ENCODE measurements around the gene CNOT3. TPM values are rescaled to one million over a fixed set of nuclear protein-coding genes. Genes with fewer than 3 reads are reported as not detected.
A peak's percentile ranks its signal among the peaks of the same experiment; 100 is the strongest.

The CNOT3 gene
- total and polyA plus RNA-seq, 9 of the 15 experiments (the other 6 are each of a cell fraction or from before 2014, with no cell fraction given), result 0.27 to 60.4 (median 9.9) TPM

DNA sequence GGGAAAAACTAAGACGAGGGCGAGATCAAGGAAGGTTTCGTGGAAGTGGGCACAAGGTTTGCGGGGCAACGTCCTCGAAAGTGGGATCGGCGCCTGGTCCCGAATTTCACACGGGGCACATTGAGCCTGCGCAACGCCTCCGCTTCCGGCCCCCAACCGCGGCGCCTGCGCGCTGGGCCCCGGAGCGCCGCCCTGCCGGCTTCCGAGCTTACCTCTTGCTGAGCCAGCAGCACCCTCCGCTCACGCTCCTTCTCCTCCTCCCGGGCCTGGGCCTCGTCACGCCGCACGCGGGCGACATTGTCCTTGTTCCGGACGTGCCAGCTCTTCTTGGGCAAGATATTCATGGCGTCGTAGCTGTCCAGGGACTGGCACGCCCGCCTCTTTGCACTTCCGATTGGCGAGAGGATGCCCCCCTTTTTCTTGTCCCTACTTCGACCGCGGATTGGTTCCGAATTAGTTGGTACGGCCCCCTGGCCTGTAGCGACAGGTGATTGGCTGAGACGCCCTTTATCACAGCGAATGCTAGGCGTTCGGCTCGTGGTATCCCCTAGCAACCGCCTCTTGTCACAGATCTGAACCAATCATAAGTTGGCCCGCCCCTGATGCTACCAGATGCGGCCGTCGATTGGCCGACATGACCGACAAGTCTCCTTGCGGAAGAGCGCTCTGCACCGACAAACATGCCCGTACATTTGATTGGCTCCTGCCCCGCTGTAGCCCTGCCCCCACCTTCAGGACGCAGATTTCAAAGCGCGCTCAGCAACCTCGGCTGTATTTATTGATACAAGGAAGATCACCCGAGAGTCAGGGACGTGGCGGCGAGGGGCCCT is 22.0 kb downstream of the CNOT3 start, which contains the start of gene LENG1 (continued):
- TF ChIP-seq, protein P1, sequence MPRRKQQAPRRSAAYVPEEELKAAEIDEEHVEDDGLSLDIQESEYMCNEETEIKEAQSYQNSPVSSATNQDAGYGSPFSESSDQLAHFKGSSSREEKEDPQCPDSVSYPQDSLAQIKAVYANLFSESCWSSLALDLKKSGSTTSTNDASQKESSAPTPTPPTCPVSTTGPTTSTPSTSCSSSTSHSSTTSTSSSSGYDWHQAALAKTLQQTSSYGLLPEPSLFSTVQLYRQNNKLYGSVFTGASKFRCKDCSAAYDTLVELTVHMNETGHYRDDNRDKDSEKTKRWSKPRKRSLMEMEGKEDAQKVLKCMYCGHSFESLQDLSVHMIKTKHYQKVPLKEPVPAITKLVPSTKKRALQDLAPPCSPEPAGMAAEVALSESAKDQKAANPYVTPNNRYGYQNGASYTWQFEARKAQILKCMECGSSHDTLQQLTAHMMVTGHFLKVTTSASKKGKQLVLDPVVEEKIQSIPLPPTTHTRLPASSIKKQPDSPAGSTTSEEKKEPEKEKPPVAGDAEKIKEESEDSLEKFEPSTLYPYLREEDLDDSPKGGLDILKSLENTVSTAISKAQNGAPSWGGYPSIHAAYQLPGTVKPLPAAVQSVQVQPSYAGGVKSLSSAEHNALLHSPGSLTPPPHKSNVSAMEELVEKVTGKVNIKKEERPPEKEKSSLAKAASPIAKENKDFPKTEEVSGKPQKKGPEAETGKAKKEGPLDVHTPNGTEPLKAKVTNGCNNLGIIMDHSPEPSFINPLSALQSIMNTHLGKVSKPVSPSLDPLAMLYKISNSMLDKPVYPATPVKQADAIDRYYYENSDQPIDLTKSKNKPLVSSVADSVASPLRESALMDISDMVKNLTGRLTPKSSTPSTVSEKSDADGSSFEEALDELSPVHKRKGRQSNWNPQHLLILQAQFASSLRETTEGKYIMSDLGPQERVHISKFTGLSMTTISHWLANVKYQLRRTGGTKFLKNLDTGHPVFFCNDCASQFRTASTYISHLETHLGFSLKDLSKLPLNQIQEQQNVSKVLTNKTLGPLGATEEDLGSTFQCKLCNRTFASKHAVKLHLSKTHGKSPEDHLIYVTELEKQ (CRISPR knock-in tag; IDR thresholded peaks at IDR 0.05), result no peak
- no peak for TF ChIP-seq NFE2 (IDR thresholded peaks at IDR 0.05; ENCODE audit: low read depth)
- no peak for TF ChIP-seq SNRNP70 (optimal IDR thresholded peaks at IDR 0.05; ENCODE audit: low read depth, low read length)
- TF ChIP-seq PHTF2 (CRISPR knock-in tag; IDR thresholded peaks at IDR 0.05), result no peak
- TF ChIP-seq EGR1 (conservative IDR thresholded peaks at IDR 0.05), result peak; percentile 98
- TF ChIP-seq NFIX (CRISPR knock-in tag; IDR thresholded peaks at IDR 0.05; ENCODE audit: low read depth), result no peak
- TF ChIP-seq, protein P2, sequence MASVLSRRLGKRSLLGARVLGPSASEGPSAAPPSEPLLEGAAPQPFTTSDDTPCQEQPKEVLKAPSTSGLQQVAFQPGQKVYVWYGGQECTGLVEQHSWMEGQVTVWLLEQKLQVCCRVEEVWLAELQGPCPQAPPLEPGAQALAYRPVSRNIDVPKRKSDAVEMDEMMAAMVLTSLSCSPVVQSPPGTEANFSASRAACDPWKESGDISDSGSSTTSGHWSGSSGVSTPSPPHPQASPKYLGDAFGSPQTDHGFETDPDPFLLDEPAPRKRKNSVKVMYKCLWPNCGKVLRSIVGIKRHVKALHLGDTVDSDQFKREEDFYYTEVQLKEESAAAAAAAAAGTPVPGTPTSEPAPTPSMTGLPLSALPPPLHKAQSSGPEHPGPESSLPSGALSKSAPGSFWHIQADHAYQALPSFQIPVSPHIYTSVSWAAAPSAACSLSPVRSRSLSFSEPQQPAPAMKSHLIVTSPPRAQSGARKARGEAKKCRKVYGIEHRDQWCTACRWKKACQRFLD (CRISPR knock-in tag; IDR thresholded peaks at IDR 0.05), result 0 out of 2 replicates have a peak, but pooled peaks have one; percentile 10
- TF ChIP-seq TAF9B (IDR thresholded peaks at IDR 0.05; ENCODE audit: partially characterized antibody), result no peak
- TF ChIP-seq ZSCAN29 (IDR thresholded peaks at IDR 0.05), result no peak
- no peak for TF ChIP-seq NFATC3 (IDR thresholded peaks at IDR 0.05)
- TF ChIP-seq XRCC4 (IDR thresholded peaks at IDR 0.05; ENCODE audit: extremely low read depth, insufficient read depth, insufficient read length), result no peak
- TF ChIP-seq MXI1 (IDR thresholded peaks at IDR 0.05; ENCODE audit: low read depth, low read length), result peak; percentile 99
- TF ChIP-seq HMG20A (CRISPR knock-in tag; conservative IDR thresholded peaks at IDR 0.05), result no peak
- peak; percentile 89 for TF ChIP-seq GABPB1 (CRISPR knock-in tag; IDR thresholded peaks at IDR 0.05)
- TF ChIP-seq, protein P3, sequence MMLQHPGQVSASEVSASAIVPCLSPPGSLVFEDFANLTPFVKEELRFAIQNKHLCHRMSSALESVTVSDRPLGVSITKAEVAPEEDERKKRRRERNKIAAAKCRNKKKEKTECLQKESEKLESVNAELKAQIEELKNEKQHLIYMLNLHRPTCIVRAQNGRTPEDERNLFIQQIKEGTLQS (IDR thresholded peaks at IDR 0.05), result no peak
- TF ChIP-seq, protein P3 (CRISPR knock-in tag; conservative IDR thresholded peaks at IDR 0.05), result 0 out of 2 replicates have a peak, but pooled peaks have one; percentile 37
- TF ChIP-seq ADNP (tag; IDR thresholded peaks at IDR 0.05), result no peak
- TF ChIP-seq, protein P4, sequence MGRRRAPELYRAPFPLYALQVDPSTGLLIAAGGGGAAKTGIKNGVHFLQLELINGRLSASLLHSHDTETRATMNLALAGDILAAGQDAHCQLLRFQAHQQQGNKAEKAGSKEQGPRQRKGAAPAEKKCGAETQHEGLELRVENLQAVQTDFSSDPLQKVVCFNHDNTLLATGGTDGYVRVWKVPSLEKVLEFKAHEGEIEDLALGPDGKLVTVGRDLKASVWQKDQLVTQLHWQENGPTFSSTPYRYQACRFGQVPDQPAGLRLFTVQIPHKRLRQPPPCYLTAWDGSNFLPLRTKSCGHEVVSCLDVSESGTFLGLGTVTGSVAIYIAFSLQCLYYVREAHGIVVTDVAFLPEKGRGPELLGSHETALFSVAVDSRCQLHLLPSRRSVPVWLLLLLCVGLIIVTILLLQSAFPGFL (CRISPR knock-in tag; IDR thresholded peaks at IDR 0.05), result no peak
- TF ChIP-seq SMARCB1 (IDR thresholded peaks at IDR 0.05; ENCODE audit: insufficient read length, low read depth), result no peak
- 0 out of 2 replicates have a peak, but pooled peaks have one; percentile 29 for TF ChIP-seq NBN (IDR thresholded peaks at IDR 0.05; ENCODE audit: low read depth)
- TF ChIP-seq NR4A1 (CRISPR knock-in tag; IDR thresholded peaks at IDR 0.05), result no peak
- TF ChIP-seq NR4A1 (tag; IDR thresholded peaks at IDR 0.05), result no peak
- no peak for TF ChIP-seq ZNF224 (CRISPR knock-in tag; IDR thresholded peaks at IDR 0.05)

Measured in K562 (cell line).